ENCODE data around the gene MC3R. TPM values are rescaled to one million over a fixed set of nuclear protein-coding genes. Genes with fewer than 3 reads are reported as not detected.

Gene MC3R
- total and polyA plus RNA-seq, 2 of the 8 experiments (the other 6 are each of a cell fraction or from before 2014, with no cell fraction given) = not detected

DNA sequence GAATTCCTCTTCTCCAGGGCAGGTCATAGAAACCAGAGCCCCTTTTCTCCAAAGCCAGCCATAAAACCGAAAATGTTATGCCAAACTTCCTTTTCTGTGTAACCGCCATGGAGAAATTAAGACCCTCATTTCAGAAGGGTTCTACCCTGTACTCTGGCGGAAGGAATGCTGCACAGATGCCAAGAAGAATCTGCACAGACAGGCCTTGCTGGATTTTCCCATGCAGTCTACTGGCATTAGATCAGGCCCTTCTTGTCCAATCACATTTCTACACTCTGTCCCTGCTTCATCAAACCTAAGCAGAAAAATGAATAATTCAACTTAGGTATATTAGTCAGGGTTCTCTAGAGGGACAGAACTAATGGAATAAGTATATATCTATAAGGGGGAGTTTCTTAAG lies 43.2 kb upstream of the MC3R start (continued):
- no peak for TF ChIP-seq EZH2 (IDR thresholded peaks at IDR 0.05; ENCODE audit: low read depth, low read length, severe bottlenecking)
- no peak for TF ChIP-seq ASH2L (IDR thresholded peaks at IDR 0.05; ENCODE audit: low read length)
- TF ChIP-seq JUN (IDR thresholded peaks at IDR 0.05; ENCODE audit: low read depth, low read length) = no peak
- TF ChIP-seq POLR2A (IDR thresholded peaks at IDR 0.05; ENCODE audit: control extremely low read depth in 1 of 2, low read depth in 2 of 2, low read length in 2 of 2) = no peak
